ENCODE results near the gene PDCD1. TPM values are rescaled to one million over a fixed set of nuclear protein-coding genes. Genes with fewer than 3 reads are reported as not detected.
"Not testable (repeated sequence)": the region's sequence is repeated elsewhere in the genome, so short reads cannot be mapped to it uniquely, and the experiment has no call there.

PDCD1 gene
- polyA plus RNA-seq: not detected in 3 replicates
- not detected for polyA plus RNA-seq (2011; ENCODE audit: low read depth)
- not detected in 2 replicates for polyA plus RNA-seq (2011; cell fraction: cytosol; rRNA removed)
- not detected in 2 replicates for polyA plus RNA-seq (2011; cell fraction: nucleus; rRNA removed)
- not detected in 2 replicates for polyA plus RNA-seq (2012; ENCODE audit: low replicate concordance)
- not detected in 3 replicates for polyA minus RNA-seq
- not detected for polyA minus RNA-seq (2011; cell fraction: cytosol; rRNA and poly(A)+ RNA removed)
- polyA minus RNA-seq (2011; cell fraction: nucleus; rRNA and poly(A)+ RNA removed): not detected in 2 replicates

DNA sequence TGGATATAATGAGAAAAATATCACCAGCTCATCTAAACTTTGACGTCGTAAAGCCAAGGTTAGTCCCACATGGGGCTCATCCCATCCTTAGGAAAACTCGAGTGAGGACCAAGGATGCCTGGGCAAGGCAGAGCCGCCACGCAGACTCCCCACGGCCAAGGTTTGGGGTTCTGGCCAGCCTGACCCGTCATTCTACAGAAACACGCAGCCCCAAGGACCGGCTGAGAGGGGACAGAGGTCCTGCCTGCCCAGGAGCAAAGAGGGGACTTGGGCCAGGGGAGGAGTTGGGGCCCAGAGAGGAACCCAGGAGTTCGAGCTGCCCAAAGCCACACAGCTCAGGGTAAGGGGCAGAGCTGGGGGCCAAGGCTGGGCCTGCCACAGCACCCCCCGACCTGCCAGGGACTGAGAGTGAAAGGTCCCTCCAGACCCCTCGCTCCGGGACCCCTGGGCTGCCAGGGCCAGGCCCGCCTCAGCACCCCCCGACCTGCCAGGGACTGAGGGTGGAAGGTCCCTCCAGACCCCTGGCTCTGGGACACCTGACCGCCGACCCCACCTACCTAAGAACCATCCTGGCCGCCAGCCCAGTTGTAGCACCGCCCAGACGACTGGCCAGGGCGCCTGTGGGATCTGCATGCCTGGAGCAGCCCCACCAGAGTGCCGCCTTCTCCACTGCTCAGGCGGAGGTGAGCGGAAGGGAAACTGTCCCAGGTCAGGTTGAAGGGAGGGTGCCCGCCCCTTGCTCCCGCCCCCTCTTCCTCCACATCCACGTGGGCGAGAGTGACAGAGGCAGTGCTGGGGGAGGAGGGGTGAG, at the start of gene PDCD1:
Gene PDCD1, minus strand, starts transcription at position 689 of the 811 bp plus-strand sequence. Its CDS starts 56 bp downstream, at position 633.
- Histone ChIP-seq H3K79me2 (ENCODE audit: control insufficient read depth, insufficient read depth, low read length) (no peaks in the 10 kb centered on the region), H3K9ac (ENCODE audit: control insufficient read depth, extremely low read depth, insufficient read depth, low read length) (no peak within 1 kb of the TSS), H4K20me1 (ENCODE audit: control insufficient read depth, extremely low read depth, insufficient read depth, low read length) (no peaks in the 10 kb centered on the region), H3K36me3 (ENCODE audit: control insufficient read depth in 2 of 2, extremely low read depth in 1 of 2, insufficient read depth in 2 of 2, low read length in 2 of 2) (no peaks in the 10 kb centered on the region), H3K27ac (ENCODE audit: control insufficient read depth, insufficient read depth, low read length) (no peak within 1 kb of the TSS), H3K4me2 (ENCODE audit: control insufficient read depth, extremely low read depth, insufficient read depth, low read depth, low read length) (peak within 1 kb of the TSS; percentile 67), H2AFZ (ENCODE audit: control insufficient read depth, low read length) (peak within 1 kb of the TSS; percentile 44), H3K27me3 (ENCODE audit: control insufficient read depth, extremely low read depth, insufficient read depth, low read length) (peaks cover 36% of the 10 kb centered on the region), H3K9me1 (ENCODE audit: control insufficient read depth, extremely low read depth, insufficient read depth, low read length) (no peaks in the 10 kb centered on the region), H3K4me1 (ENCODE audit: control insufficient read depth, extremely low read depth, insufficient read depth, low read length) (peaks cover 5% of the 10 kb centered on the region), H3K9me3 (ENCODE audit: control insufficient read depth, low read depth, low read length) (no peaks in the 10 kb centered on the region), H3K4me3 (ENCODE audit: control insufficient read depth in 2 of 3, extremely low read depth in 1 of 3, insufficient read depth in 2 of 3, low read depth in 1 of 3, low read length in 3 of 3) (peak within 1 kb of the TSS in 1 of 3 experiments; percentile 32)
- FAIRE-seq: no peak
- dilution Hi-C loops (cut with MboI; ENCODE audit: extremely low pct_ligation_motif_present, low sequenced_read_pairs): no loop called here
- DNase-seq (ENCODE audit: low read depth, low spot score): no peak
- TF ChIP-seq, protein P1, sequence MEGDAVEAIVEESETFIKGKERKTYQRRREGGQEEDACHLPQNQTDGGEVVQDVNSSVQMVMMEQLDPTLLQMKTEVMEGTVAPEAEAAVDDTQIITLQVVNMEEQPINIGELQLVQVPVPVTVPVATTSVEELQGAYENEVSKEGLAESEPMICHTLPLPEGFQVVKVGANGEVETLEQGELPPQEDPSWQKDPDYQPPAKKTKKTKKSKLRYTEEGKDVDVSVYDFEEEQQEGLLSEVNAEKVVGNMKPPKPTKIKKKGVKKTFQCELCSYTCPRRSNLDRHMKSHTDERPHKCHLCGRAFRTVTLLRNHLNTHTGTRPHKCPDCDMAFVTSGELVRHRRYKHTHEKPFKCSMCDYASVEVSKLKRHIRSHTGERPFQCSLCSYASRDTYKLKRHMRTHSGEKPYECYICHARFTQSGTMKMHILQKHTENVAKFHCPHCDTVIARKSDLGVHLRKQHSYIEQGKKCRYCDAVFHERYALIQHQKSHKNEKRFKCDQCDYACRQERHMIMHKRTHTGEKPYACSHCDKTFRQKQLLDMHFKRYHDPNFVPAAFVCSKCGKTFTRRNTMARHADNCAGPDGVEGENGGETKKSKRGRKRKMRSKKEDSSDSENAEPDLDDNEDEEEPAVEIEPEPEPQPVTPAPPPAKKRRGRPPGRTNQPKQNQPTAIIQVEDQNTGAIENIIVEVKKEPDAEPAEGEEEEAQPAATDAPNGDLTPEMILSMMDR (optimal IDR thresholded peaks at IDR 0.05 in 1 of 3, IDR thresholded peaks at IDR 0.05 in 1 of 3, conservative IDR thresholded peaks at IDR 0.05 in 1 of 3; ENCODE audit: extremely low read depth in 1 of 3, insufficient read depth in 2 of 3, low read length in 3 of 3): no peak
- TF ChIP-seq EZH2 (IDR thresholded peaks at IDR 0.05; ENCODE audit: low read length): no peak

DNA sequence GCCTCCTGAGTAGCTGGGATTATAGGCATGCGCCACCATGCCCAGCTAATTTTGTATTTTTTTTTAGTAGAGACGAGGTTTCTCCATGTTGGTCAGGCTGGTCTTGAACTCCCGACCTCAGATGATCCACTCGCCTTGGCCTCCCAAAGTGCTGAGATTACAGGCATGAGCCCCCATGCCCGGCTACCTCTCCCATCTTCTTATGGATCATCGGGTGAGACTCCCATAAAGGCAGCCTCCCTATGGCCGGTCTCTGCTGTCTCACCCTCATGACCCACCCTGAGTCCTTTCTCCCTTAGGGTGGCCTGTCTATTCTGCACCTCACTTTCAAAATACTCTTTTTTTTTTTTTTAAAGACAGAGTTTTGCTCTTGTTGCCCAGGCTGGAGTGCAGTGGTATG, 49.1 kb upstream of the PDCD1 start:
- H3K4me3 ChIP-seq (ENCODE audit: control insufficient read depth in 2 of 3, extremely low read depth in 1 of 3, insufficient read depth in 2 of 3, low read depth in 1 of 3, low read length in 3 of 3); H3K4me1 ChIP-seq (ENCODE audit: control insufficient read depth, extremely low read depth, insufficient read depth, low read length); dilution Hi-C loops (cut with MboI; ENCODE audit: extremely low pct_ligation_motif_present, low sequenced_read_pairs); DNase-seq (ENCODE audit: low read depth, low spot score); FAIRE-seq; H3K4me2 ChIP-seq (ENCODE audit: control insufficient read depth, extremely low read depth, insufficient read depth, low read depth, low read length); H2AFZ ChIP-seq (ENCODE audit: control insufficient read depth, low read length); H3K27ac ChIP-seq (ENCODE audit: control insufficient read depth, insufficient read depth, low read length); H3K9me3 ChIP-seq (ENCODE audit: control insufficient read depth, low read depth, low read length); H3K9me1 ChIP-seq (ENCODE audit: control insufficient read depth, extremely low read depth, insufficient read depth, low read length); H3K36me3 ChIP-seq (ENCODE audit: control insufficient read depth in 2 of 2, extremely low read depth in 1 of 2, insufficient read depth in 2 of 2, low read length in 2 of 2); H3K27me3 ChIP-seq (ENCODE audit: control insufficient read depth, extremely low read depth, insufficient read depth, low read length); H4K20me1 ChIP-seq (ENCODE audit: control insufficient read depth, extremely low read depth, insufficient read depth, low read length); H3K79me2 ChIP-seq (ENCODE audit: control insufficient read depth, insufficient read depth, low read length); H3K9ac ChIP-seq (ENCODE audit: control insufficient read depth, extremely low read depth, insufficient read depth, low read length): not testable (repeated sequence)

Data from keratinocyte (primary cell).